SU-DHL-6 (cell line): ENCODE measurements around the gene CPED1.

Experiments used
- EZH2phosphoT487 ChIP-seq: fragments of 200-600 bp; sonication (generic), shearing (Covaris generic); conservative IDR thresholded peaks from 2 replicates; pipeline ENCODE4 v1.6.1; 2018; ENCODE audit warnings: mild to moderate bottlenecking, antibody characterized with exemption, low read length, moderate library complexity, mixed read lengths
- TF ChIP-seq, protein P1 (sequence below): fragments of 200-600 bp; sonication (generic); IDR thresholded peaks from one replicate; pipeline ENCODE4 v1.5.1; 2017; ENCODE audit warnings: antibody characterized with exemption, mild to moderate bottlenecking, low read length, moderate library complexity; ENCODE audit not compliant: insufficient read depth, poor library complexity, severe bottlenecking

DNA sequence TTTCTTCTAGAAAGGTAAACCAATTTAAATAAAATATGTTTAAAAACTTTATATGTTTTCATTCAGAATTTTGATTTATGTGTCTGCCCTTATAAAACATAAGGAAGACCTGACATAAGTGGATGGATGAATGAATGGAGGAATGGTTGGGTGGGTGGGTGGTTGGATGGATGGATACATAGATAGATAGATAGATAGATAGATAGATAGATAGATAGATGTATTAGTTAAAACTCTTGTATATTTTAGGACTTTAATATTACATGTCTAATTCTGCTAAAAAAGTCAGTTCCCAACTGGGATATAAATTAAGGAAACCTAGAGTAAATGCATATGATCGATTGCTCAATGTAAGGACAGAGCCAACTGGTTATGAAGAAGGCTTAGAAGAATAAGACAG lies 184.0 kb downstream of the CPED1 start:
- TF ChIP-seq, protein P1, sequence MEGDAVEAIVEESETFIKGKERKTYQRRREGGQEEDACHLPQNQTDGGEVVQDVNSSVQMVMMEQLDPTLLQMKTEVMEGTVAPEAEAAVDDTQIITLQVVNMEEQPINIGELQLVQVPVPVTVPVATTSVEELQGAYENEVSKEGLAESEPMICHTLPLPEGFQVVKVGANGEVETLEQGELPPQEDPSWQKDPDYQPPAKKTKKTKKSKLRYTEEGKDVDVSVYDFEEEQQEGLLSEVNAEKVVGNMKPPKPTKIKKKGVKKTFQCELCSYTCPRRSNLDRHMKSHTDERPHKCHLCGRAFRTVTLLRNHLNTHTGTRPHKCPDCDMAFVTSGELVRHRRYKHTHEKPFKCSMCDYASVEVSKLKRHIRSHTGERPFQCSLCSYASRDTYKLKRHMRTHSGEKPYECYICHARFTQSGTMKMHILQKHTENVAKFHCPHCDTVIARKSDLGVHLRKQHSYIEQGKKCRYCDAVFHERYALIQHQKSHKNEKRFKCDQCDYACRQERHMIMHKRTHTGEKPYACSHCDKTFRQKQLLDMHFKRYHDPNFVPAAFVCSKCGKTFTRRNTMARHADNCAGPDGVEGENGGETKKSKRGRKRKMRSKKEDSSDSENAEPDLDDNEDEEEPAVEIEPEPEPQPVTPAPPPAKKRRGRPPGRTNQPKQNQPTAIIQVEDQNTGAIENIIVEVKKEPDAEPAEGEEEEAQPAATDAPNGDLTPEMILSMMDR = no peak
- no peak for TF ChIP-seq EZH2phosphoT487
